Fibroblast of skin of right quadriceps (primary cell): ENCODE measurements around the gene SUCO.
A peak's percentile ranks its signal among the peaks of the same experiment; 100 is the strongest.
"Not testable (repeated sequence)": the region's sequence is repeated elsewhere in the genome, so short reads cannot be mapped to it uniquely, and the experiment has no call there.

ENCODE experiments used
- DNase-seq: peaks from one replicate; pipeline ENCODE4 v3.0.0-alpha.2; 2013

SUCO gene

GRCh38 chr1:172613294-172613693 is 80.3 kb downstream of the SUCO start:
- DNase-seq = peak; percentile 44

GRCh38 chr1:172616195-172616594 is 83.2 kb downstream of the SUCO start:
- no peak for DNase-seq

- DNase-seq = no peak
These were observed 83.7 kb downstream of the SUCO start for GRCh38 chr1:172616636-172617035.

GRCh38 chr1:172620603-172621002 is 87.7 kb downstream of the SUCO start:
- not testable (repeated sequence) for DNase-seq

GRCh38 chr1:172622541-172622940 is 89.6 kb downstream of the SUCO start:
- no peak for DNase-seq

- DNase-seq = no peak
These were observed 90.8 kb downstream of the SUCO start for GRCh38 chr1:172623748-172624147.

GRCh38 chr1:172626845-172627244 is 93.9 kb downstream of the SUCO start:
- DNase-seq = no peak

GRCh38 chr1:172627702-172628101 is 94.8 kb downstream of the SUCO start:
- DNase-seq = no peak

GRCh38 chr1:172628401-172628800 is 95.5 kb downstream of the SUCO start:
- peak; percentile 69 for DNase-seq

GRCh38 chr1:172629170-172629569 is 96.2 kb downstream of the SUCO start:
- DNase-seq = no peak

- DNase-seq = no peak
These were observed 96.7 kb downstream of the SUCO start for GRCh38 chr1:172629638-172630037.

GRCh38 chr1:172630056-172630818 is 97.3 kb downstream of the SUCO start:
- peak; percentile 24 for DNase-seq

GRCh38 chr1:172630868-172631267 is 97.9 kb downstream of the SUCO start:
- peak; percentile 26 for DNase-seq

- DNase-seq = peak; percentile 91
These were observed 104.6 kb downstream of the SUCO start for GRCh38 chr1:172637522-172637921.

GRCh38 chr1:172638249-172638648 is 105.3 kb downstream of the SUCO start:
- no peak for DNase-seq

- peak; percentile 97 for DNase-seq
These were observed 106.2 kb downstream of the SUCO start for GRCh38 chr1:172638885-172639831.

- DNase-seq = no peak
These were observed 107.2 kb downstream of the SUCO start for GRCh38 chr1:172640111-172640510.

- no peak for DNase-seq
These were observed 108.5 kb downstream of the SUCO start for GRCh38 chr1:172641492-172641891.

GRCh38 chr1:172642970-172643369 is 110.0 kb downstream of the SUCO start:
- no peak for DNase-seq

- no peak for DNase-seq
These were observed 113.7 kb downstream of the SUCO start for GRCh38 chr1:172646653-172647052.

- DNase-seq = no peak
These were observed 114.2 kb downstream of the SUCO start for GRCh38 chr1:172647110-172647564.

- DNase-seq = no peak
These were observed 115.0 kb downstream of the SUCO start for GRCh38 chr1:172647987-172648386.

GRCh38 chr1:172650474-172651193 is 117.7 kb downstream of the SUCO start:
- no peak for DNase-seq
